Measurements from ENCODE around the gene IFITM10.

DNA sequence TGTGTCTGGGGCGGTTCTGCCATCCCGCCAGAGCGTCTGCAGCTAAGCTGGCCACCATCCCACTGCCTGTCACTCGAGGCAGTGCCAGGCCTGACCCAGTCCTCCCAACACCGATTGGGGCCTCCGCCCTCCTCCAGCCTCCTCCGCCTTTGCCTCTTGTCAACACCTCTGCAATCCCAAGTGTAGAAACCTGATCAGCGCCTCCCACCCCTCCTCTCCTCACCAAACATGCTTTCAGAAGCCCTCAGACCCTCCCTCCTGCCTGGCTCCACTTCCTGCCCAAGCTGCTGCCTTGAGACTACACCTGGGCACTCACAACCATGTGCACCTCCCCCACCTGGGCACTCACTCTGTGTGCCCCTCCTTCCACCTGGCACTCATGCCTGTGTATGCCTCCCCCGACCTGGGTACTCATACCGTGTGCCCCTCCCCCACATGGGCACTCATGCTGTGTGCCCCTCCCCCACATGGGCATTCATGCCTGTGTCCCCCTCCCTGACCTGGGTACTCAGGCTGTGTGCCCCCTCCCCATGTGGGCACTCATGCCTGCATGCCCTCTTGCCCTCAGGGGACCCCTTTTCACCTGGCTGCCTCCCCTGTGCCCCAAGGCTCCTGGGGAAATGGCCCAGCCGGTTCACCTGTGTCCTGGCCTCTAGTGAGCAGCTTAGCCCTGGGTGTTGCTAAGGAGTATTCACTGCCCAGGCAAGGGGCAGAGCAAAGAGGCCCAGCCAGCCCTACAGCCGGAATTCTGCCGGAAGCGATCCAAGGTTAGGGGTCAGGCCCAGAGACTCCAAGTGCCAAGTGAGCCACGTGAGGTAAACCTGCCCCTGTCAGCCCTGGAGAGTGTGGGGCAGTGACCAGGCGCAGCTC lies 5.5 kb upstream of the IFITM10 start:
- TF ChIP-seq, protein P1, sequence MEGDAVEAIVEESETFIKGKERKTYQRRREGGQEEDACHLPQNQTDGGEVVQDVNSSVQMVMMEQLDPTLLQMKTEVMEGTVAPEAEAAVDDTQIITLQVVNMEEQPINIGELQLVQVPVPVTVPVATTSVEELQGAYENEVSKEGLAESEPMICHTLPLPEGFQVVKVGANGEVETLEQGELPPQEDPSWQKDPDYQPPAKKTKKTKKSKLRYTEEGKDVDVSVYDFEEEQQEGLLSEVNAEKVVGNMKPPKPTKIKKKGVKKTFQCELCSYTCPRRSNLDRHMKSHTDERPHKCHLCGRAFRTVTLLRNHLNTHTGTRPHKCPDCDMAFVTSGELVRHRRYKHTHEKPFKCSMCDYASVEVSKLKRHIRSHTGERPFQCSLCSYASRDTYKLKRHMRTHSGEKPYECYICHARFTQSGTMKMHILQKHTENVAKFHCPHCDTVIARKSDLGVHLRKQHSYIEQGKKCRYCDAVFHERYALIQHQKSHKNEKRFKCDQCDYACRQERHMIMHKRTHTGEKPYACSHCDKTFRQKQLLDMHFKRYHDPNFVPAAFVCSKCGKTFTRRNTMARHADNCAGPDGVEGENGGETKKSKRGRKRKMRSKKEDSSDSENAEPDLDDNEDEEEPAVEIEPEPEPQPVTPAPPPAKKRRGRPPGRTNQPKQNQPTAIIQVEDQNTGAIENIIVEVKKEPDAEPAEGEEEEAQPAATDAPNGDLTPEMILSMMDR (conservative IDR thresholded peaks at IDR 0.05; ENCODE audit: low read depth, low read length), result no peak
- TF ChIP-seq EZH2 (IDR thresholded peaks at IDR 0.05; ENCODE audit: borderline replicate concordance, low read depth, low read length, poor library complexity, severe bottlenecking), result no peak

Measured in A673 (cell line).